ENCODE measurements around the gene P2RY13. TPM values are rescaled to one million over a fixed set of nuclear protein-coding genes. Genes with fewer than 3 reads are reported as not detected.

The P2RY13 gene
- total RNA-seq, 1 experiment from 2014 or later: 0.97 TPM

DNA sequence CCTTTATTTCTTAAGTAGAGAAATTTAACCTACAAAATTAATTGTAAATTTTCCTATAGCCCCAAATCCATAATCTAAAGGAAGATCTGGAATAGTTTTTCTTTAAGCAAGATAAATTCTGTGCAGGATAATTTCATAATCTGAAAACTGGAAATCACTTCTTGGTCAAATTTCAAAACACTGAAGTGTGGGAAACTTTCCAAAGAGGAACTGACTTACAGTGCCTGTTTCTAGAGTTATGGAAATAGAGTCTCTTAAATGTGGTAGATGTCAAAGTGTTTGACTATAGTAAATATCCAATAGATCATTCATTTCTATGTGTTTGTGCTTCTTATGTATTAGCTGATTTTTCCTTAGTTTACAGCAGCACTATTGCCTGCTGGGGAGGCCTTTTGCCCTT lies 1.6 kb upstream of the P2RY13 start:
- Histone ChIP-seq H3K79me2 (ENCODE audit: low read length) (no peaks in the 10 kb centered on the region), H3K27me3 (ENCODE audit: low read length) (no peaks in the 10 kb centered on the region), H3K9me3 (ENCODE audit: low read length) (no peaks in the 10 kb centered on the region), H3K4me2 (ENCODE audit: low read depth, low read length, poor library complexity, severe bottlenecking) (no peak overlapping the region), H3K36me3 (ENCODE audit: insufficient read depth, low read length) (no peaks in the 10 kb centered on the region), H3K9me2 (replicated peaks; ENCODE audit: insufficient read depth, low read length) (no peaks in the 10 kb centered on the region), H3K4me3 (ENCODE audit: low read length) (no peak overlapping the region), H4K20me1 (ENCODE audit: insufficient read depth, low read depth, low read length) (no peaks in the 10 kb centered on the region), H3K27ac (ENCODE audit: low read length) (no peak overlapping the region), H3K9ac (ENCODE audit: low read length) (no peak overlapping the region), H2AFZ (ENCODE audit: low read length) (no peak overlapping the region), H3K4me1 (ENCODE audit: low read length) (peaks cover 37% of the 10 kb centered on the region)
- no peak for DNase-seq

- no peaks in the 10 kb centered on the region for H3K9me3 ChIP-seq (ENCODE audit: low read length)
- no peaks in the 10 kb centered on the region for H3K36me3 ChIP-seq (ENCODE audit: insufficient read depth, low read length)
- H4K20me1 ChIP-seq (ENCODE audit: insufficient read depth, low read depth, low read length): no peaks in the 10 kb centered on the region
- no peak overlapping the region for H2AFZ ChIP-seq (ENCODE audit: low read length)
- no peak overlapping the region for H3K4me2 ChIP-seq (ENCODE audit: low read depth, low read length, poor library complexity, severe bottlenecking)
- no peaks in the 10 kb centered on the region for H3K27me3 ChIP-seq (ENCODE audit: low read length)
- peaks cover 37% of the 10 kb centered on the region for H3K4me1 ChIP-seq (ENCODE audit: low read length)
- no peaks in the 10 kb centered on the region for H3K9me2 ChIP-seq (replicated peaks; ENCODE audit: insufficient read depth, low read length)
- no peak overlapping the region for H3K27ac ChIP-seq (ENCODE audit: low read length)
- H3K79me2 ChIP-seq (ENCODE audit: low read length): no peaks in the 10 kb centered on the region
- no peak for DNase-seq
- H3K4me3 ChIP-seq (ENCODE audit: low read length): no peak overlapping the region
- no peak overlapping the region for H3K9ac ChIP-seq (ENCODE audit: low read length)
Measured at GRCh38 chr3:151330379-151330778, 1.0 kb upstream of the P2RY13 start.

DNA sequence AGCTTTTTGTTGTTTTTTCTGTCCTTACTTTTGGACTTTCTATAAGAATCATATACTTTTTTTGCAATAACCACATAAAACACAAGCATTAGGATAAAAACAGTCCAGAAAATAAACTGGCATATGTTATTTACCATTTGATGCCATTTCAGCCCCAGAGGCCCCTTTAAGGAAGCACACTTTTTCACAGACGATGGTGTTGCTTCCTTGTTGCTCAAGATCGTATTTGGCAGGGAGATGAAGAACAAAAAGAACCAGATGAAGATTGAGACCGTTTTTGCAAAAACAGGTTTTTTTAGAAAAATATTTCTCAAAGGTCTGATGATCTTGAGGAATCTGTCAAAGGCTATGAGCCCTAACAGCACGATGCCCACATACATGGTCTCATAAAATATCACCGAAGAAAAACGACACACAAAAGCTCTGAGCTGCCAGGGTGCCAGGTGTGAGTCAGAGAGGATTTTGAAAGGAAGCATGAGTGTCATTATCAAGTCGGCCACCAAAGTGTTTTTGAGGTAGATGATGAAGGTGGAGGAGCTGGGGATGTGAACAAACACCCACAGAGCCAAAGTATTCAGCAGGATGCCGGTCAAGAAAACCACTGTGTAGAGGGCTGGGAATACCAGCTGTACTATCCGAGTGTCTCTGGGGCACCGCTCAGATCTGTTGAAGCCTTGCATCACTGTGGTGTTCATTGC lies 902 bp downstream of the P2RY13 start:
- Histone ChIP-seq H3K79me2 (ENCODE audit: low read length) (no peaks in the 10 kb centered on the region), H3K9ac (ENCODE audit: low read length) (no peak overlapping the region)

GRCh38 chr3:151327571-151328198 lies 1.7 kb downstream of the P2RY13 start:
- Histone ChIP-seq H3K27ac (ENCODE audit: low read length) (no peak overlapping the region), H3K4me1 (ENCODE audit: low read length) (peaks cover 37% of the 10 kb centered on the region), H3K79me2 (ENCODE audit: low read length) (no peaks in the 10 kb centered on the region), H3K9me3 (ENCODE audit: low read length) (no peaks in the 10 kb centered on the region), H3K27me3 (ENCODE audit: low read length) (no peaks in the 10 kb centered on the region), H3K9ac (ENCODE audit: low read length) (no peak overlapping the region), H3K4me3 (ENCODE audit: low read length) (no peak overlapping the region), H3K36me3 (ENCODE audit: insufficient read depth, low read length) (no peaks in the 10 kb centered on the region), H3K4me2 (ENCODE audit: low read depth, low read length, poor library complexity, severe bottlenecking) (no peak overlapping the region), H4K20me1 (ENCODE audit: insufficient read depth, low read depth, low read length) (no peaks in the 10 kb centered on the region), H2AFZ (ENCODE audit: low read length) (no peak overlapping the region; the same call in 1 of the 2 replicates), H3K9me2 (replicated peaks; ENCODE audit: insufficient read depth, low read length) (no peaks in the 10 kb centered on the region)
- DNase-seq: peak; percentile 68

More for the DNA sequence above, 902 bp downstream of the P2RY13 start:
- Histone ChIP-seq H3K4me2 (ENCODE audit: low read depth, low read length, poor library complexity, severe bottlenecking) (peak overlapping the region; percentile 17), H3K27ac (ENCODE audit: low read length) (no peak overlapping the region), H3K9me3 (ENCODE audit: low read length) (no peaks in the 10 kb centered on the region), H3K4me1 (ENCODE audit: low read length) (peaks cover 37% of the 10 kb centered on the region), H3K9me2 (replicated peaks; ENCODE audit: insufficient read depth, low read length) (no peaks in the 10 kb centered on the region), H3K36me3 (ENCODE audit: insufficient read depth, low read length) (no peaks in the 10 kb centered on the region), H3K4me3 (ENCODE audit: low read length) (no peak overlapping the region), H4K20me1 (ENCODE audit: insufficient read depth, low read depth, low read length) (no peaks in the 10 kb centered on the region), H3K27me3 (ENCODE audit: low read length) (no peaks in the 10 kb centered on the region), H2AFZ (ENCODE audit: low read length) (peak overlapping the region; percentile 91)
- DNase-seq: no peak

DNA sequence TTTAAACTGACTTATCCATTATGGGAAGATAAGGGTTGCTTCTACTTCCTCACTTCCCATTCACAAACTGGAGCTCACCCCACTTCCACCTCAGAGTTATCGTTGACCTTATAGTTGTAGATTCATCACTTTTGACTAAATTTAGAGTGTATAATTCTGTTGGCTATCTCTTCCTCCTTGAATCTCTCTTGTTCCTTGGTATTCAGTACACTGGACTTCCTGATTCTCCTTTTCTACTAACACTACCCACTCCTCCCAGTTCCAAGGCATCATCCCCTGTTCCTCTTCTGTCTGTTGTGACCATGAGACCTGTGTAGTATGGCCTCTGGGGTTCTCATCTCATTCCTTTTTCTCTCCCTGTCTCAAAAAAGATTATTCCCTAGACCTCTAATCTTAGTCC lies 6.8 kb downstream of the P2RY13 start:
- H3K4me3 ChIP-seq (ENCODE audit: low read length): no peak overlapping the region
- no peaks in the 10 kb centered on the region for H3K9me3 ChIP-seq (ENCODE audit: low read length)
- H3K27ac ChIP-seq (ENCODE audit: low read length): no peak overlapping the region
- H3K27me3 ChIP-seq (ENCODE audit: low read length): no peaks in the 10 kb centered on the region
- no peaks in the 10 kb centered on the region for H3K79me2 ChIP-seq (ENCODE audit: low read length)
- H3K4me2 ChIP-seq (ENCODE audit: low read depth, low read length, poor library complexity, severe bottlenecking): no peak overlapping the region
- no peaks in the 10 kb centered on the region for H3K36me3 ChIP-seq (ENCODE audit: insufficient read depth, low read length)
- H3K9ac ChIP-seq (ENCODE audit: low read length): no peak overlapping the region
- no peak overlapping the region for H2AFZ ChIP-seq (ENCODE audit: low read length)
- no peaks in the 10 kb centered on the region for H3K4me1 ChIP-seq (ENCODE audit: low read length)
- H4K20me1 ChIP-seq (ENCODE audit: insufficient read depth, low read depth, low read length): no peaks in the 10 kb centered on the region
- H3K9me2 ChIP-seq (replicated peaks; ENCODE audit: insufficient read depth, low read length): no peaks in the 10 kb centered on the region
- no peak for DNase-seq

GRCh38 chr3:151321526-151321925 lies 7.8 kb downstream of the P2RY13 start:
- H3K9me3 ChIP-seq (ENCODE audit: low read length): no peaks in the 10 kb centered on the region
- no peak overlapping the region for H2AFZ ChIP-seq (ENCODE audit: low read length)
- H3K4me2 ChIP-seq (ENCODE audit: low read depth, low read length, poor library complexity, severe bottlenecking): no peak overlapping the region
- no peaks in the 10 kb centered on the region for H4K20me1 ChIP-seq (ENCODE audit: insufficient read depth, low read depth, low read length)
- no peaks in the 10 kb centered on the region for H3K9me2 ChIP-seq (replicated peaks; ENCODE audit: insufficient read depth, low read length)
- H3K79me2 ChIP-seq (ENCODE audit: low read length): no peaks in the 10 kb centered on the region
- H3K4me3 ChIP-seq (ENCODE audit: low read length): no peak overlapping the region
- H3K27me3 ChIP-seq (ENCODE audit: low read length): no peaks in the 10 kb centered on the region
- DNase-seq: no peak
- no peaks in the 10 kb centered on the region for H3K4me1 ChIP-seq (ENCODE audit: low read length)
- no peaks in the 10 kb centered on the region for H3K36me3 ChIP-seq (ENCODE audit: insufficient read depth, low read length)
- H3K9ac ChIP-seq (ENCODE audit: low read length): no peak overlapping the region
- no peak overlapping the region for H3K27ac ChIP-seq (ENCODE audit: low read length)

DNA sequence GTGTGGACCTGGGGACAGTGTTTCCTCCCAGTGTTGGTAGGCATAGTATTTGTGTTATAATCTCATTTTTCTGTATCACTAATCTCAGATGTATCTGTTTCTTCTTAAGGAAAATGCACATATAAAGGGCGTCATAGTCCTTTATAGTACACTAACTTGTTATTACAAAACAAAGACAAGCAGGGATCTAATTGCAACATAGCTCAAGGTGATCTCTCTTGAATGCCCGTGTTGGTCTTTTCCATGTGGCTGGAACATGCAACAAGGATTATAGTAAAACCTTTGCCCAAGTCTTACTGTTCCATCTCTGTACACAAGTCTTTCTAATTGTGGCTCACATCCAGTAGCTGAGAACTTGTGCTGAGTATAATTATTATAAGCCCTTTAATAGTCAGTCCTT lies 9.2 kb downstream of the P2RY13 start:
- no peak overlapping the region for H2AFZ ChIP-seq (ENCODE audit: low read length)
- H3K27ac ChIP-seq (ENCODE audit: low read length): no peak overlapping the region
- no peak overlapping the region for H3K4me3 ChIP-seq (ENCODE audit: low read length)

DNA sequence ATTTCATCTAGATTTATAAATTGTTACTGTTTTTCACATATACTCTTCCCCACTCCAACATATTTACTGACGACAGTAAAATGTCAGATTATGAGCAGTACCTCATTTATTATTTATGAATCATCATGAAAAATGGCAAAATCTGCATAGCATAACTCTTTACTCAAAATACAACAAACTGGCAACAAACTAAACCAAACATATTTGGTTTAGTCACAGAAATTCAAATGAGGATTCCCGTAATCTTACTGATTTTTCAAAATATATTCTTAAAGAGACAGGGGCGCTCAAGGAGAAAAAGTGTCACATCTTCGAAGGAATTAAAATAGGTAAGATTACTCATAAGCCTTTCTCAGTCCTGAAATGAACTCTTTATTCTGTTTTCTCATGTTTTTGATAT lies 9.7 kb downstream of the P2RY13 start:
- no peak overlapping the region for H3K27ac ChIP-seq (ENCODE audit: low read length)
- H3K4me2 ChIP-seq (ENCODE audit: low read depth, low read length, poor library complexity, severe bottlenecking): no peak overlapping the region
- H3K9me2 ChIP-seq (replicated peaks; ENCODE audit: insufficient read depth, low read length): no peaks in the 10 kb centered on the region
- DNase-seq: no peak
- no peaks in the 10 kb centered on the region for H3K9me3 ChIP-seq (ENCODE audit: low read length)
- H3K79me2 ChIP-seq (ENCODE audit: low read length): no peaks in the 10 kb centered on the region
- no peak overlapping the region for H3K9ac ChIP-seq (ENCODE audit: low read length)
- H3K36me3 ChIP-seq (ENCODE audit: insufficient read depth, low read length): no peaks in the 10 kb centered on the region
- no peak overlapping the region for H2AFZ ChIP-seq (ENCODE audit: low read length)
- H3K4me3 ChIP-seq (ENCODE audit: low read length): no peak overlapping the region
- H3K27me3 ChIP-seq (ENCODE audit: low read length): no peaks in the 10 kb centered on the region
- H3K4me1 ChIP-seq (ENCODE audit: low read length): no peaks in the 10 kb centered on the region
- H4K20me1 ChIP-seq (ENCODE audit: insufficient read depth, low read depth, low read length): no peaks in the 10 kb centered on the region

More for the DNA sequence above, 9.2 kb downstream of the P2RY13 start:
- Histone ChIP-seq H3K9ac (ENCODE audit: low read length) (no peak overlapping the region), H3K27me3 (ENCODE audit: low read length) (no peaks in the 10 kb centered on the region), H3K79me2 (ENCODE audit: low read length) (no peaks in the 10 kb centered on the region), H3K4me2 (ENCODE audit: low read depth, low read length, poor library complexity, severe bottlenecking) (no peak overlapping the region), H3K9me2 (replicated peaks; ENCODE audit: insufficient read depth, low read length) (no peaks in the 10 kb centered on the region), H3K4me1 (ENCODE audit: low read length) (no peaks in the 10 kb centered on the region), H3K36me3 (ENCODE audit: insufficient read depth, low read length) (no peaks in the 10 kb centered on the region), H3K9me3 (ENCODE audit: low read length) (no peaks in the 10 kb centered on the region), H4K20me1 (ENCODE audit: insufficient read depth, low read depth, low read length) (no peaks in the 10 kb centered on the region)
- DNase-seq: no peak
